CD4-positive, alpha-beta T cell treated with Interferon alpha-2 for 1 hour (primary cell): Measurements from ENCODE around the gene DNAAF8.
"Not testable (repeated sequence)": the region's sequence is repeated elsewhere in the genome, so short reads cannot be mapped to it uniquely, and the experiment has no call there.

Experiments
- DNase-seq, 2 donors: peaks; one replicate each; pipeline ENCODE4 v3.0.0-alpha.2; 2020 to 2022

DNAAF8 gene

GRCh38 chr16:4754865-4755264 lies 20.5 kb downstream of the DNAAF8 start:
- DNase-seq = no peak

- DNase-seq = no peak
Measured at GRCh38 chr16:4755687-4756086, 21.4 kb downstream of the DNAAF8 start.

GRCh38 chr16:4760221-4760910 lies 26.0 kb downstream of the DNAAF8 start:
- DNase-seq = no peak

- DNase-seq = no peak
Measured at GRCh38 chr16:4762205-4762604, 27.9 kb downstream of the DNAAF8 start.

- DNase-seq = no peak
Measured at GRCh38 chr16:4763791-4764190, 29.5 kb downstream of the DNAAF8 start.

- no peak for DNase-seq
Measured at GRCh38 chr16:4765511-4766474, 31.5 kb downstream of the DNAAF8 start.

- DNase-seq = peak; percentile 94 to 97
Measured at GRCh38 chr16:4766875-4767628, 32.7 kb downstream of the DNAAF8 start, which contains the start of gene ZNF500. Gene ZNF500, minus strand, starts transcription at chr16:4767162. Its CDS starts 1,184 bp downstream, at chr16:4765978.

GRCh38 chr16:4767872-4768548 lies 33.7 kb downstream of the DNAAF8 start:
- no peak for DNase-seq

GRCh38 chr16:4768549-4769305 lies 34.4 kb downstream of the DNAAF8 start:
- peak; percentile 86 to 90 for DNase-seq

- no peak for DNase-seq
Measured at GRCh38 chr16:4769306-4769638, 34.9 kb downstream of the DNAAF8 start.

GRCh38 chr16:4771646-4772045 lies 37.3 kb downstream of the DNAAF8 start:
- no peak for DNase-seq

- no peak for DNase-seq
Measured at GRCh38 chr16:4772351-4772750, 38.0 kb downstream of the DNAAF8 start.

- DNase-seq = no peak
Measured at GRCh38 chr16:4775005-4775404, 40.7 kb downstream of the DNAAF8 start.

GRCh38 chr16:4776141-4776705 lies 41.9 kb downstream of the DNAAF8 start:
- no peak for DNase-seq

- no peak for DNase-seq
Measured at GRCh38 chr16:4777339-4778049, 43.2 kb downstream of the DNAAF8 start.

- DNase-seq = no peak
Measured at GRCh38 chr16:4778050-4778392, 43.7 kb downstream of the DNAAF8 start.

GRCh38 chr16:4780235-4780634 lies 45.9 kb downstream of the DNAAF8 start:
- DNase-seq = no peak

GRCh38 chr16:4783251-4783950 lies 49.1 kb downstream of the DNAAF8 start:
- DNase-seq = no peak

- no peak for DNase-seq
Measured at GRCh38 chr16:4783951-4784336, 49.6 kb downstream of the DNAAF8 start.

GRCh38 chr16:4784444-4784987 lies 50.2 kb downstream of the DNAAF8 start:
- DNase-seq = not testable (repeated sequence)
